Right kidney (tissue), 1 donor: ENCODE measurements around the gene PIR.

Experiments used
- DNase-seq: peaks from one replicate; pipeline ENCODE4 v3.0.0-alpha.2; 2016

PIR gene

DNA sequence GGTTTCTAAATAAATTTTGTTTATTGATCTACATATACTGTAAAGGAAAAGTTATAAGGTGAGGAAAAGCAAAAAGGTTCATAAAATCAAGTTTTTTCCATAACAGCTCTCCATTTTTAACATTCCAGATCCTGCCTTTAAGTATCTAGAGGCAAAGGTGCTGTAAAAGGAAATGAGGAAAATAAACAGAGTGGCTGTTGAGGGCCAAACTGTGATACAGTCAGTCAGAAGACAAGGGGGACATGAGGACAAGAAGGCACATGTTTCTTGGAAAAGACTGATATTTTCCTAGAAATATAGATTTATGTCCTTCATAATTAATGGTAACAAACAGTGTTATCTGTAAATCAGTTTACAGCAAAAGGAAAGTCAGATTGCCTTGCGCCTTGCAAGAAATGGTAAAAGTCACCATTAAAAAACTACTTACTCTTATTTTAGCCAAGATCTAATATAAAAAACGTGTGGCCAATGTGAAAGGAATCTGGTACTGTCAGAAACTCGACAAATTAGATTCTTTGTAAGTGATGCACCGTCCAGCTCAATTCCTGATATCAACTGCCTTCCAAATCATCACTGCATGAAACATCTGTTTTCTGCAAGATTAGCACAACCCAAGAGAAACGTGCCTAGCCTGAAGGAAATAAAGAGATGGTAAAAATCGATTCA lies 75.0 kb downstream of the PIR start:
- DNase-seq: no peak

DNA sequence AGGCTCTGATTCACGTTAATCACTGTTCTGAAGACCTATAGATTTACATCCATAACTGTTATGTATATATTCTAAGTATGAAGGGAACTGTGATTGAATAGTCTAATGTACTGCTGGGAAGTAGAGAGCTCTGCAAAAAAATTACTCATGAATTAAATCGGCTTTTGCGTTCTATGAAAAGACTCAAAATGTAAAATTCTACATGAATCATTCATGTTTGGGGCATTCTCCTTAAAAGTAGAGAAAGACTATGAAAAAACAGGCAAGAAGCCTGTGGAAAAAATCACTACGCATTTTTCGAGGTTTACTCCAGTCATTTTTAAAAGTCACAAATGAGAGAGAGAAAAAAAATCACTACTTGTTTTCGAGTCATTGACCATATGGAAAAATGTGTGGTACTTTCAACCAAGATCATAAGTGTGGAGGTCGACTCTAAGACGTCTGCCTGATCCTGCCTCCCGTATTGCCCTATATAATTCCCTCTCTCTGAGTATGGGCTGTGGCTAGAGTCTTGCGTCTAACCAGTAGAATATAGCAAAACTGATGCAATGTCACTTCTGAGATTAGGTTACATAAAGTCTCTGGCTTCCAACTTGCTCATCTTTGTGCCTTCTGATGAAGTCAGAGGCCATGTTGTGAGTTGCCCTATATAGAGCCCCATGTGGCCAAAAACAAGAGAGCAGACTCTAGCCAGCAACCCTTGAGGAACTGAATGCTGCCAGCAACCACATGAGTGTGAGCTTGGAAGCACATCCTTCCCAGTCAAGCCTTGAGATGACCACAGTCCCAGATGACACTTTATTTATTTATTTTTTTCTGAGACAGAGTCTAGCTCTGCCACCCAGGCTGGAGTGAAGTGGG lies 76.8 kb downstream of the PIR start:
- no peak for DNase-seq

DNA sequence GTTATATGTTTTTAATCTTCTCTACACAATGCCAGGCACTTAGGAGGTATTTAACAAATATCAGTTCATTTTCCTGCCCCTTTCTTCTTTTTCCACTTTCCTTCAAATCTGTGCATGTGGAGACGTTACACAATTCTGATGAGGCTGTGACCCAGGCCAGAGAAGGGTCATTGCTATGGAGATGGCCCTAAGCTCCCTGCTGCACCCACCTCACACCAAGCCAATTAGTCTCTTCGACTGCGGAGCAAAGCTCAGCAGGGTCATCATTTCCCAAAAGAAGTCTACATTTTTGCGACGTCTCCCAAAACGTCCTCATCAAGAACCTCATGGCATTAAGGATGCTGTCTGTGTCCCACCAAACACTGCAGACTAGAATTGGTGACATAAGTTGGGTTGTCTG lies 80.0 kb downstream of the PIR start:
- DNase-seq: no peak

DNA sequence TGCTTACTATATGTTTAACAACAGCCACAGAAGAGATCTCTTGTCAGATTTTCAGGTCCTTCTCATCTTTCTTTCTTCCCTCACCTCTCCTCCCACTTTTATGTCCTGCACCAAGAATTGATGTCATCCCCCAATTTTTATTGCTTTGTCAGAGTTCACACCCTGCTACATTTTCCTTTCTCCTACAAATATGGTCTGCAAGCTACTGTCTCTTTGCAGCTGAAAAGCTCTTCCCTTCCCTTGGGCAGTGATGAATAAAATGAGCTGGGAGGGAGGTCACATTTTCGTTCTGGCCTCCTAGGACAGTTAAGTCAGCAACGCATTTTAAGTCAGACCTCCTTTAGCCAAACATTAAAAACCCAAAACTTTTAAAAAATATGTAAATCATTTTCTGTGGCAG lies 82.2 kb downstream of the PIR start:
- DNase-seq: no peak

- DNase-seq: no peak
Observed at GRCh38 chrX:15410430-15410829, 82.7 kb downstream of the PIR start.

DNA sequence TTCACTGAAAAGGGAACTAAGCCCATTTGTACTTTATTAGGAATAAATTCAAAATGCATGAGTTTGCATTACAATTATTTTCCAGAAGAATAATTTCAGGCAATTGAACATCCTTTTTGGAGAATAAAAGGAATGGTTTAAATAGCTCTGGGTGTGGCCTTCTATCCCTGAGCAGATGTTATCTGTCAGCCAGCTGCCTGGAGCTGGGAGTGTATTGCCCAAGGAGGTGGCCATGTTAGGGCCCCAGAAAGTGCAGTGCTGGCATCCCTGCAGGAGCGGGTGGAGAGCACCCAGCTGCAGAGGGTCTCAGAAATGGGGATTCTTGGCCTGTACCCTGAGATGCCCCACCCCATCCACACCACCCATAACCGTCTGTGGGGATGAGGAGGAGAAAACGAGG lies 87.3 kb downstream of the PIR start:
- no peak for DNase-seq

GRCh38 chrX:15404401-15405096 lies 88.6 kb downstream of the PIR start:
- DNase-seq: no peak

- no peak for DNase-seq
Observed at GRCh38 chrX:15401378-15401777, 91.8 kb downstream of the PIR start.

- no peak for DNase-seq
Observed at GRCh38 chrX:15399962-15400391, 93.2 kb downstream of the PIR start.

- DNase-seq: no peak
Observed at GRCh38 chrX:15398874-15399273, 94.3 kb downstream of the PIR start.

- no peak for DNase-seq
Observed at GRCh38 chrX:15395789-15396188, 97.3 kb downstream of the PIR start.

GRCh38 chrX:15391850-15392249 lies 101.3 kb downstream of the PIR start:
- DNase-seq: no peak

GRCh38 chrX:15384304-15384703 lies 108.8 kb downstream of the PIR start, which contains the start of gene VEGFD:
Gene VEGFD (minus strand): TSS chrX:15384413. CDS start chrX:15383946, 467 bp downstream.
- DNase-seq: no peak

DNA sequence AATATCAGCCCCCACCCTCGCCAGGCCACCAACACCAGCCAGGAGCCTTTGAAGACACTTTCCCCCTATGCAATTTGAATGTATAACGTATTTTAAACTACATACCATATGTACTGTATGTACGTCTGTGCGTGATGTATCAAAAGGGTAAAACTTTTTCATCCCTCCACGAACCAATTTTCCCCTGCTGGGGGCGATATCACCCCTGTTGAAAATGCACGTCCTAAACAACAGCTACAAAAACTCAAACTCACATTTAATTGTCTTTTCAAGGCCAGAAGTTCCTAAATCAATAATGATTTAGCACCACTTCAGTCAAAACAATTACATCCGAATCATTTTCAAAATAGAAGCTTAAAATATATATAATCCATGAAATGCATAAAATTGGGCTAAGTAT lies 110.3 kb downstream of the PIR start:
- no peak for DNase-seq

DNA sequence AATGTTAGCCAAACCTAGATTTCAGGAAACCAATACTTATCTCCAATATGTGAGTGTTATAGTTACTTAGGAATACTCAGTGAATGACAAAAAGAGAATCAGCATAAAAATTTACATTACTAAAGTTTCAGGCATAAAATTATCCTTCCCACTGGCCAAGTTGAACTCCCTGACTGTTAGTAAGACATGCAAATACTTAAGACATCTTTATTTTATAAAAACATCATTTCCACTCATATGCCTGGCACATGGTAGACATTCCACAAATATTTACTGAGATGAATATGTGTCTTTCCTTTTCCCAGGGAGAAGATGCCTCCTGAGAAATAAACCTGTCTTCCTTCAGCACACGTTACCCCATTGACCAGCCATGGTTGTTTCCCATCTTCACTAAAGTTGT lies 116.2 kb downstream of the PIR start:
- no peak for DNase-seq

DNA sequence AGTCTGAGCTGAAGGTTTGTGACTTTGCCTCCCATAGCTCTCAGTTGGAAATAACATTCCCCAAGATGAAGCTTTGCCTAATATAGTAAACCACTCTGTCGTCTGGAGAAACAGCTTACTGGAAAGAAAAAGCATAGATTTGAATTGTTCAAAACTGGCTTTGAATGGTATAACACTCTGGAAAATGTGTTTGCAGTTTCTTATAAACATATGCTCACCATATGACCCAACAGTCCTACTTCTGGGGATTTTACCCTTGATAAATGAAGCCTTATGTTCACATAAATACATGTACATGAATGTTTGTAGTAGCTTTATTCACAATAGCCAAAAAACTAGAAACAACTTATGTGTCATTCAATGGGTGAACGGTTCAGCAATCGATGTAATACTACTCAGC lies 119.2 kb downstream of the PIR start:
- DNase-seq: no peak

GRCh38 chrX:15366506-15367352 lies 126.4 kb downstream of the PIR start:
- DNase-seq: no peak

DNA sequence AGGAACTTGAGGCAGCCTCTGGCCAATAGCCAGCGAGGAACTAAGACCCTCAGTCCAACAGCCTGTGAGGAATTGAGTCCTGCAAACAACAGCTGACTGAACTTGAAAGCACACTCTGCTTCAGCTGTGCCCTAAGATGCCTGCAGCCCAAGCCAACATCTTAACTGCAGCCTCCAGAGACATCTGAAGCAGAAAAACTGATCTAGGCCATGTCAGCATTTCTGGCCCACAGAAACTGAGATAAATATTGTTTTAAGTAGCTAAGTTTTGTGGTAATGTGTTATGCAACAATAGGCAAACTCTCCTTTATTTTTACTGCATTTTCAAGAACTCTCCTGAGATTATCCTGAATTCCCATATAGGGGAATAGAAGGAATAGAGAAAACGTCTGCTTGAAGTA lies 133.4 kb downstream of the PIR start:
- no peak for DNase-seq

- no peak for DNase-seq
Observed at GRCh38 chrX:15358533-15358932, 134.6 kb downstream of the PIR start.

DNA sequence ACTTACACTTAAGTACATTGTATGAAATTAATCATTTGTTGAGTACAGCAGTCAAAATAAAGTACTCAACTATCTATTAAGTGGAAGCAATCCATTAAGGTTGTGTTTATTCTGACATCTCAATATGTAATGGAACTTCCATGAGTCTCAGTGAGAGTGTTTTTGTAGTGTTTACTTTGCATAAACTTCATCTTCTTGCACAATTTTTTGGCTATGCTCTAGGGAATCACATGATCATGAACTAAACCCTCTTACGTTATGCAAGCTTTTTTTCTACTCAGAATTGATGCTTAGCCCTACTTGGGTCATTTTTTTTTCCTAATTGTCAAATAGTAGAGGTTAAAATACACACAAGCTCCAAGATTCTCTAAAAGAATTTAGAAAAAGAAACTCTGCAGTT lies 136.7 kb downstream of the PIR start:
- no peak for DNase-seq

DNA sequence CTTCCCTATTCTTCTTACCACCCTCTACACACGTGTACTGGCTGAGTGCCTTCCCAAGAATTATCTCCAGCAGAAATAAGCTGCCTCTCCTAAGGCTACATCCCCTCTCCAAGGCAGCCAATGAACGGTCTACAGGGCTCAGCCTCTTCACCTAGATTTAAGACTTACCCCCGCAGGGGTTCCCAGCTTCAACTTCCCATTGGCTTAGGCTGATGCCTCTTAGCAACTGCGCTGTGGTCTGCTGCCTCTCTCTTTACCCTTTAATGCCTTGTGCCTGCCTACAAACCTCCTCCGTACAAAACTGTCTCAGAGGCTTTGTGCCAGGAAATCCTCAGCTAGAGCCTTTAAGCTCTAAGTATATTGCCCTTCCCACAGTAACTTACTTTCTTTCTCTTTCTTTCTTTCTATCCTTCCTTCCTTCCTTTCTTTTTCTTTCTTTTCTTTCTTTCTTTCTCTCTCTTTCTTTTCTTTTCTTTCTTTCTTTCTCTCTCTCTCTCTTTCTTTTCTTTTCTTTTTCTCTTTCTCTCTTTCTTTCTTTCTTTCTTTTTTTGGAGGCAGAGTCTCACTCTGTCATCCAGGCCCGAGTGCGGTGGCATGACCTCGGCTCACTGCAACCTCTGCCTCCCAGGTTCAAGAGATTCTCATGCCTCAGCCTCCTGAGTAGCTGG lies 142.7 kb downstream of the PIR start:
- no peak for DNase-seq

GRCh38 chrX:15349046-15349445 lies 144.1 kb downstream of the PIR start:
- no peak for DNase-seq
